NCI-H460 (cell line): ENCODE results near the gene ACSS3. TPM values are rescaled to one million over a fixed set of nuclear protein-coding genes. Genes with fewer than 3 reads are reported as not detected.
"Not testable (repeated sequence)": the region's sequence is repeated elsewhere in the genome, so short reads cannot be mapped to it uniquely, and the experiment has no call there.

ENCODE experiments used
- DNase-seq: peaks from one replicate; pipeline ENCODE4 v3.0.0-alpha.2; 2016; ENCODE audit warnings: low read depth; ENCODE audit errors: extremely low read depth
- total RNA-seq: library from RNA; depleted of rRNA; stranded (reverse); fragments of >200 nt; shearing (Covaris generic); gene quantifications from 2 replicates; pipeline ENCODE4 v1.2.3, GENCODE V29; 2014

ACSS3 gene
- total RNA-seq, 1 experiment from 2014 or later = 54.4 TPM

DNA sequence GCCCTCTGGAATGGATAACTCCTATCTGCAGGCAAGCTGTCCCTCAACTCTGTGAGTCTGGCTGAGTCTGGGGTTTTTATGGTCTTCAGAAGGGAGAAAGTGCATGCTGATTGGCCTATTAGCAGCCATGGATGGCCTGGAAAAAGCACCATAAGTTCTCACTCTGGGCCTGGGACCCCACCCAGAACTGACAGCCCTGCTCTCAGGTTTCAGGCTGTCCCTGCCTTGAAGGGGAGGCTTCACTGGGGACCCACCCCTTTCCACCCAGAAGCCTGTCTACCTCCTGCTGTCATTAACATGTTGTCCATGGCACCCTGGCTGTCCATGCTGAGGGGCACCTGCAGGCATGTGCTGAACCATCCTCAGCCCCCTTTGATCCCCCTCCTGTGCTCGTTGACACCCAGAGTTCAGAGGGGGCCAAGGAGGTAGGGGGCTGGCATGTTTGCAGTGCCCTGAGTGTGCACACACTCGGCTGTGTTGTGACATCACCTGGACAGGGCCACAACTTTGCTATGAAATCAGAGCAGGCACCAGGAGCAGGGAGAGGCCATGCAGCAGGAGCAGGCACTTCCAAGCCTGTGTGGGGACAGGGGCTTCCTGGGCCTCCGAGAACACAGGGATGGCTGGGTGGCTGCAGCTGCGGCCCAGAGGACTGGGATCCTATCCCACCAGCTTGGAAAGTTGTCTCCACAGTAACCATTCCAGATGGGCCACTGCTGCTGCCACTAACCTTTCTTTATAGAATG is 84.7 kb downstream of the ACSS3 start:
- no peak for DNase-seq

GRCh38 chr12:81164827-81165226 is 86.9 kb downstream of the ACSS3 start:
- no peak for DNase-seq

GRCh38 chr12:81166790-81167189 is 88.9 kb downstream of the ACSS3 start:
- no peak for DNase-seq

DNA sequence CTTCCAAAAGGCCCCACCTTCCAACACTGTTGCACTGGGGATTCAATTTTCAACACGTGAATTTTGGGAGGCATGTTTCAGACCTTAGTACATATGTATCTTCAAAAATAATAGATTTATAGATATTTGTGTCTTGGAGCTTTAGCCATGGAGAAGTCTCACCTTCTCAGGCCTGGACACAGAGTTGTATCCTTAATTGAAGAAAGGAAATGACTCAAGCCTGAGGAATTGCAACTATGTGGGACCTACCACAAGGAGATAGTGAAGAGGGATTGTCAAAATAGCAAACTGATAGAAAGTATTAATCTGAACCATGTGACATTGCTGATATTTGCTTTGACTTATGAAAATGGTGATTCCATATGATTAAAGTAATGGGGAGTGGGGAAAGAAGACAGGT is 89.8 kb downstream of the ACSS3 start:
- DNase-seq = no peak

- DNase-seq = no peak
These were observed 90.6 kb downstream of the ACSS3 start for GRCh38 chr12:81168445-81168844.

- no peak for DNase-seq
These were observed 92.2 kb downstream of the ACSS3 start for GRCh38 chr12:81170072-81170471.

- DNase-seq = no peak
These were observed 95.0 kb downstream of the ACSS3 start for GRCh38 chr12:81172851-81173250.

- DNase-seq = no peak
These were observed 96.8 kb downstream of the ACSS3 start for GRCh38 chr12:81174664-81175063.

GRCh38 chr12:81176796-81177195 is 98.9 kb downstream of the ACSS3 start:
- no peak for DNase-seq

- DNase-seq = no peak
These were observed 103.8 kb downstream of the ACSS3 start for GRCh38 chr12:81181691-81182090.

- no peak for DNase-seq
These were observed 109.8 kb downstream of the ACSS3 start for GRCh38 chr12:81187686-81188085.

DNA sequence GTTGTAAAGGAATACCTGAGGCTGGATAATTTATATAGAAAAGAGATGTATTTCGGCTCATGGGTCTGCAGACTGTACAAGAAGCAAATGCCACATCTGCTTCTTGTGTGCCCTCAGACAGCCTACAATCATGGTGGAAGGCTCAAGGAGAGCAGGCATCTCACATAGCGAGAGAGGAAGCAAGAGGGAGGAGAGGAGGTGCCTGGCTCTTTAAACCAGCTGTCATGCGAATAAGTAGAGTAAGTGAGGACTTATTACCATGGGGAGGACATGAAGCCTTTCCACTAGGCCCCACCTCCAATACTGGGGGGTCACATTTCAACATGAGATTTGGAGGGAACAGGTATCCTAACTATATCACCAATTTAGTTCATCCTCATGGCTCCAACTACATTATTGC is 118.7 kb downstream of the ACSS3 start:
- DNase-seq = no peak

DNA sequence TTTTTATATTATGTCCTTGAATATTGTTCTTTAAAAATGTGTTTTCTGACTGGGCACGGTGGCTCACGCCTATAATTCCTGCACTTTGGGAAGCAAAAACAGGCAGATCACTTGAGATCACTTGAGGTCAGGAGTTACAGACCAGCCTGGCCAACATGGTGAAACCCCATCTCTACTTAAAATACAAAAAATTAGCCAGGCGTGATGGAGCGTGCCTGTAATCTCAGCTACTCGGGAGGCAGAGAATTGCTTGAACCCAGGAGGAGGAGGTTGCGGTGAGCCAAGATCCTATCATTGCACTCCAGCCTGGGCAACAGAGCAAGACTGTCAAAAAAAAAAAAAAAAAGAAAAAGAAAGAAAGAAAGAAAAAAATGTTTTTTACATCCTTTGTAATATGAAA is 122.7 kb downstream of the ACSS3 start:
- DNase-seq = not testable (repeated sequence)

- DNase-seq = no peak
These were observed 125.9 kb downstream of the ACSS3 start for GRCh38 chr12:81203671-81204204.

DNA sequence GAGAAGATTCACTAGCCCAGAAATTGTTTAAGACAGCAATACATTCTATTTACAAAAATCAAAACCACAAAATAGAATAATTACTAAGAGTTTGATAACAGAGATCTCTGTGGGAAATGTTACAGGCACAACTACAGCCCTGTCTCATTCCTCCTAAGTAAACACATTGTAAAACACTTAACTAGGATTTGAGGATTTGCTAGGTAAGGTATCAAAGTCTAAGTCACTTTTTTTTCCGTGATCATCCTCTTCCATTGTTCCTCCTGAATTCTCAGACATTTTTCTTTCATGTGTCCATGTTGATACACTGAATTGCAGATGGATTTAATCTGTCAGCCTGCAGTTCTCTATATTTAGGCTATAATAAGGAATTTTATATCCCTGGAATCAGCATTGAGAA is 127.5 kb downstream of the ACSS3 start:
- DNase-seq = no peak

DNA sequence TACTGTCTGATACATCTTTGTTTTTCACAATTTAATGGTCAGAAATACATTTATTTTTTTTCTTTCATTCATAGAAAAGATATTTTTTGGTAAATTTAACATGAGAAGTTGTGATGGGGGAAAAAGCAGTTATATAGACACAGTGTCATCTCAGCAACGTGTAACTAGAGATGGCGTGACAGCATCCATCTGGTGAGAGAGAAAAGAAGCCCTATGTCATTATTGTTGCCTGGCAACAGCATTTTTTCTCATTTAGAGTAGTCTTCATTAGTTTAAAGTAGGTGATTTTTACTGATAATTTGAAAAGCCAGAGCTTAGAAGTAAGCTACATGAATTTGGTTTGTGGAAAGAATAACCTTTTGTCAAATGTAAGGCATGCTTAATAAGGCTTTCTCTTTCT is 128.6 kb downstream of the ACSS3 start:
- DNase-seq = no peak

DNA sequence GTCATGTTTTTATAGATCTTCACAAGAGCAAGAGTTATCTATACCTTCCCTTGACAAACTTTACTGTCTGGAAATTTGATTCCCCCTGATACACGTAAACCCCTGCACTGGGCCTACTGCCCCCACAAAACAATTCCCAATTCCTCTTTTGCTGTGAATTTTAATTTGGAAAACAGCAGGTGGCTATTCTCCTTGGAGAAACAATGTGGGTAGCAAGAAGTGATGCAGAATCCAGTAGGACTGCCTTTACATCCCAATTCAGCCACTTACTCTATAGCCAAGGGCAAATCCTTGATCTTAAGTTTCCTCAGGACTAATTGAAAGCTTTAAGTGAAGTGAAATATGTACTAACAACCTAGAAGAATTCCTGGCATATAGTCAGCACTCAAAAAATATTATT is 129.3 kb downstream of the ACSS3 start:
- no peak for DNase-seq

GRCh38 chr12:81207664-81208063 is 129.8 kb downstream of the ACSS3 start:
- DNase-seq = no peak

DNA sequence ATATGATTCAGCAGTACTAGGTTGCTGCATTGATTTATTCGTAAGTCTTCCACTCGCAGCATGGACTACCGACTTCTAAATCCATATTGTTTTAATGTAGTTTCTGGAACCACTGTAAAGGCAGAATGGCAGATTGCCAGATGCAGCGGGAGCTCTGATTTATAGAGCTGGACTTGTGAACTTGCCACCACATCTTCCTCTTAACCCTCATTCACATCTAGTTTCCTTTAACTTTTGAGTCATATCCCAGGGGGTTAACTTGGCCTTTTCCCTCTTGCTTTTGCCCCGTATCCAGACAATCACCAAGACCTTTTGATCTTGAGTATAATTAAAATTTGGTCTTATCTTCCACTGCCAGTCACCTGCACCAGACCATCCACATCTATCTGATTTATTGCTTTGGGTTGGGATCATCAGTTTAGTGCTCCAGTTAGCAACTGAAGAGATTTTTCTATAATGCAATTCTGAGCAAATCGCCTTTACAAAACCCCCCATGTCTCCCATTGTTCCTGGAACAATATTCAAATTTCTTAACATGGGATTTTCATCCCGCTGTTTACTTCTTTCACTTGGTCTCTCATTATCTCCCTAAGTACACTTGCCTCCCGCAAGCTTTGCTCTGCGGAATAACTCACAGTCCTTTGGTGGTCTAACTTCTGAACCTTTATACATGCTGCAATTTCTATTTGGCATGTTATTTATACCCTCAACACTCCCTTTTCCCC is 130.5 kb downstream of the ACSS3 start:
- DNase-seq = no peak

GRCh38 chr12:81209012-81209411 is 131.1 kb downstream of the ACSS3 start:
- no peak for DNase-seq

GRCh38 chr12:81209772-81210225 is 131.9 kb downstream of the ACSS3 start:
- DNase-seq = peak; percentile 5

DNA sequence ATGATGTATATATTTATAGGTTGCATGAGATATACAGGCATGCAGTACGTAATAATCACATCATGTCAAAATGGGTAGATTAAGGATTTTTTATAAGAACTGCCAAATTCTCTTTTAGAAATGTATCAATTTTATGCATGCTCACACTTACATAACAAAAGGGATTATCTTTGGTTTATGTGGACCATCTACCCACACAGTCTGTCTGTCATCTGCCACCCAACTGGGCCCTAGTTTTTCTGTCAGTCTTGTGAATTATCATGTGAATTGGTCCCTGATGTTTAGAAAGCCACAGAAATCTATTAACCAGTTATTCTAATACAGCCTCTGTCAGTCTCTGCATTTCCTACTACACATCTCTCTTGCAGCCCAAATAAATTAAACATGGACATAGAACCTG is 133.4 kb downstream of the ACSS3 start:
- no peak for DNase-seq
